Fibroblast of mammary gland (primary cell): ENCODE measurements around the gene CROCC2.

ENCODE experiments used
- DNase-seq: peaks from one replicate; pipeline ENCODE4 v3.0.0-alpha.2; 2010; ENCODE audit warnings: low read depth
- H3K4me3 ChIP-seq: 2 replicates; pipeline ENCODE4 v1.5.1; 2011; ENCODE audit warnings: low read depth, mild to moderate bottlenecking, low read length, moderate library complexity; ENCODE audit not compliant: control insufficient read depth
- CTCF ChIP-seq: conservative IDR thresholded peaks from 2 replicates; pipeline ENCODE4 v1.5.1; 2011; ENCODE audit warnings: low read depth, low read length, inconsistent platforms; ENCODE audit not compliant: control insufficient read depth, insufficient read depth

CROCC2 gene

DNA sequence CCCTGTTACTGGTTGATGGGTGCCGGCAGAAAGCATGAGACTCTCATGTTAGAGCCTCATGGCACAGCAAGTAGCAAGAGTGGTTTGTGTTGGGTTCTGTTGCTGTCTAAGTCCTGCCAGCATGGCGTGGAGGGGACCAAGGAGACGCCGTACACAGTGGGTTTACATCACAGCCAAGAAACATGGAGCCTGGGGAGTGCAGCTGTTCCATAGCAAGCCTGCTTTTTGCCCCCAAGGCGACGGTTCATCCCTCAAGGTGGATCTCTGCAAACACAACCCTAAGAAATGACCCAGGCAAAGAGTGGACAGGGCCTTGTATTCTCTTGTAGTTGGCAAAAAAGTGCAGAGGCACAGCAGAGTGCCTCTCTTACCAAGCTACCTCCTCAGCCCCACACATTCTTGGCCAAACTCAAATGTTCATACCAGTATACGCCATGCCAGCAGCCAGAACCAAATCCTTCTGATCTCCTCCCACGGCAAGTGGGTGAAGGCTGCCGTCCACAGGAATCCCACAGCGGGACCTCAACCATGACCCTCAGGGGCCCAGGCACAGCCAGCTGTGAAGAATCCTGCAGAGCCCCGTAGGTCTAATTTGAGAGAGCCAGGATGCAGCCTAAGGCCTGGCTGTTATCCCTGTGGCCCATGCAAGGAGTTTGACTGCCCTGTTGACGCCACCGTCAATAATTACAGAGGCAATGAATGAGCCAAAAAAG is 111.2 kb downstream of the CROCC2 start:
- DNase-seq = no peak
- H3K4me3 ChIP-seq = no peak overlapping the region
- TF ChIP-seq CTCF = no peak

DNA sequence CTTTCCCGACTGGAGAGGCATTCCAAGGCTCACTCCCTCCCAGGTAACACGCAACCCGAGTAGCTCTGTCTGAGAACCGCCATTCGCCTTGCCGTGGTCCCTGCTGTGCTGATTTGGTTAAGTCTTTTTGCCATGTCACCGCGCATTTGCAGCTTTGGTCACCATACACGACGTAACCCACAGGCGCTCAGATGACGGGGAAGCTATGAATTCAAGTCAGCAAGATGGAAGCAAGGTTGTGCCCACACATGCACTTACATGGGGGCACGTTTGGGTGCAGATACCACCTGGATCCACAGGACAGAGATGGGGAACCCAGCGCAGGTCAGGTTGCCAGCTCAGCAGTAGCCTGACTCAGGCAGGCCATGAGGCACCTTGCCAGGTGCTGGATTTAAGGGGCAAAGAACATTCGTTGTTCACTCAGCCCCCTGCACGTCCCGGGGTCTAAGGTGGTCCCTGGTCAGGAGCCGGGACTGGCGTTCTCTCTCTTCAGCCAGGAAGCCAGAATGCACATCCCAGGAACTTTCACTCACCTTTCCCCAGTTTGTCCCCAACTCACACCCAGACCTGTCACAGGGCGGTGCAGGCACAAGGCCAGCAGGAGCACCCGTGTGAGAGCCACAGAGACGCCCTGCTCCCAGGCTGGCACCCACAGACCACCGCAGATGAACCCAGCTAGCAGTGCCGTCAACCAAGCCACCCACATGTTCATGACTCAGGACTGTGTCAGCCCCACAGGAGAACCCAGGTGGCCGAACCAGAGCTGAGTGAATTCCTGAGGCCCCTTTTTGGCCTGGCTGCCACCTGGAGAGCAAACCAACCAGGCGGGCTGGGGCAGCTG is 112.1 kb downstream of the CROCC2 start:
- TF ChIP-seq CTCF = no peak
- H3K4me3 ChIP-seq = no peak overlapping the region
- DNase-seq = peak; percentile 29

DNA sequence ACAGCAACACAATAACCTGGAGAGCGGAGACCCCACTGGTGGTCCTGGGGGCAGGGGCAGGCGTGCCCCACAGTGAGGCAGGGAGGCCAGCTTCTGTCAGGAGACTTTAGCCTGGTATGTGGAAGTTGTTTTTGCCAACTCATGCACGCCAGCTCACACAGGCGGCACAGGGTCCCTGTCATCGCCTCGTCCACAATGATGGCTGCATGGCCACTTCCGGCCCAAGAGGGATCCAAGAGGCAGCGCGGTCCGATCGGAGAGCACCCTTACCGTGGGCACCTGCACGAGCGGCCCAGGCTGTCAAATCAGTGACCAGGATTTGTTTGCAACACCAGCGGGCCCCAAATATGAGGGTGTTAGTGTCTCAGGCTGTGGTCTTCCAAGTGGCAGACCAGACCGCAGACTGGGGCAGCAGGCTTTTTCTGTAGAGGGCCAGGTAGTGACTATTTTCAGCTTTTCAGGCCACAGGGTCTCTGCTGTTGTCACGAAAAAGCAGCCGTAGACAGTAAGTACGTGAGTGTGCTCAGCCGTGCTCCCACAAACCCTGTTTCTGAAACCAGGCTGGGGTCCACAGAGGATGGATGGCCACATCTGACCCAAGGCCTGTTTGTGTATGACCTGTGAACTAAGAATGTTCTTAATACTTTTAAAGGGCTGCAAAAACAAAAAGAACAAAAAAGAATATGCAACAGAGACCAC is 113.5 kb downstream of the CROCC2 start:
- H3K4me3 ChIP-seq = no peak overlapping the region
- DNase-seq = no peak
- TF ChIP-seq CTCF = no peak

GRCh38 chr2:241020201-241020600 is 114.1 kb downstream of the CROCC2 start:
- no peak for TF ChIP-seq CTCF
- DNase-seq = no peak
- H3K4me3 ChIP-seq = no peak overlapping the region

DNA sequence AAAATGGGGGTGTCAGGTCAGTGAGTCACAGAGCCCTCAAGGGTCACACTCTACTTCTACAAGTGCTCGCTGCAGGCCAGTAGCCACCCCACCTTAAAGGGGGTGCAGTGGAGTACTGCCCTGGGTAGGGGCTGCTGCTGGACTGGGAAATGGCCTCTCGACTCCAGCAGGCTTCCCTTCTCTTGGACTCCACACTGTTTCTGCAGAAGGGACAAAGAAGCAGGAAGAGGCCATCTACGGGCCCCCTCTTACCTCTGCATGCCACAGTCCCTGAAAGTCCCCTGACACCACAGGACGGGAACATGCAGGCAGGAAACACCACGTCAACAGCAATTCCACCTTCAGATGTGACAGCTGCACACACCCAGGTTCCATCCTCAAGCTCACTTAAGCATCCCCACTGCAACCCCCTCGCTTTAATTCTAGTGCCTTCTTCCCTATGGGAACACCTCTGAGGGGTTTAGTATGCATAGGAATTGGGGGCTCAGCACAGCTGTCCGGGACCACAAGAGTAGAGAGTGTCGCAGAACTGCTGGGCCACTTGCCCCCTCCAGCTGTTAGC is 114.6 kb downstream of the CROCC2 start:
- TF ChIP-seq CTCF = no peak
- no peak overlapping the region for H3K4me3 ChIP-seq
- DNase-seq = no peak

DNA sequence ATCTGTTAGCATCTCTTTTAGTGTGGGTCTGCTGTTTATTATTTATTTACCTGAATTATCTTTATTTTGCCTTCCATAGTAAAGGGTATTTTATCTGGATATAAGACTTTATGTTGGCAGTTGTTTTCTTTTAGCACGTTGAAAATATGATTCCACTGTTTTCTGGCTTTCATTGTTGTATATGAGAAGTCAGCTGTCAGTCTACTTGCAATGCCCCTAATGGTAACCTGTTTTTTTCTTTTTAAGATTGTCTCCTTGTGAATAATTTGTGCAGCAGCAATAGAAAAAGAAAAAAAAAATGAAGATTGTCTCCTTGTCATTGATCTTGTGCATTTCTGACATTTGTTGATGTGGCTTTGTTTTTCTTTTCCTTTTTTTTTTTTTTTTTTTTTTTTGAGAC is 119.5 kb downstream of the CROCC2 start:
- TF ChIP-seq CTCF = no peak
- DNase-seq = no peak
- H3K4me3 ChIP-seq = no peak overlapping the region
